GM18951 (cell line): ENCODE results near the gene FAM20C.
"Not testable (repeated sequence)": the region's sequence is repeated elsewhere in the genome, so short reads cannot be mapped to it uniquely, and the experiment has no call there.

ENCODE experiments used
- POLR2A ChIP-seq: IDR thresholded peaks from 4 replicates; pipeline ENCODE4 v1.6.1; 2011; ENCODE audit warnings: mild to moderate bottlenecking; ENCODE audit not compliant: insufficient read length, insufficient read depth; ENCODE audit errors: extremely low read depth
- in situ Hi-C: fragments of 300-500 bp; cut with MboI; formaldehyde crosslinking; loops from one replicate; pipeline ENCODE4 v1.12.0; 2022; ENCODE audit warnings: low sequenced_read_pairs, mixed read lengths, inconsistent platforms; ENCODE audit not compliant: unreplicated experiment

FAM20C gene

DNA sequence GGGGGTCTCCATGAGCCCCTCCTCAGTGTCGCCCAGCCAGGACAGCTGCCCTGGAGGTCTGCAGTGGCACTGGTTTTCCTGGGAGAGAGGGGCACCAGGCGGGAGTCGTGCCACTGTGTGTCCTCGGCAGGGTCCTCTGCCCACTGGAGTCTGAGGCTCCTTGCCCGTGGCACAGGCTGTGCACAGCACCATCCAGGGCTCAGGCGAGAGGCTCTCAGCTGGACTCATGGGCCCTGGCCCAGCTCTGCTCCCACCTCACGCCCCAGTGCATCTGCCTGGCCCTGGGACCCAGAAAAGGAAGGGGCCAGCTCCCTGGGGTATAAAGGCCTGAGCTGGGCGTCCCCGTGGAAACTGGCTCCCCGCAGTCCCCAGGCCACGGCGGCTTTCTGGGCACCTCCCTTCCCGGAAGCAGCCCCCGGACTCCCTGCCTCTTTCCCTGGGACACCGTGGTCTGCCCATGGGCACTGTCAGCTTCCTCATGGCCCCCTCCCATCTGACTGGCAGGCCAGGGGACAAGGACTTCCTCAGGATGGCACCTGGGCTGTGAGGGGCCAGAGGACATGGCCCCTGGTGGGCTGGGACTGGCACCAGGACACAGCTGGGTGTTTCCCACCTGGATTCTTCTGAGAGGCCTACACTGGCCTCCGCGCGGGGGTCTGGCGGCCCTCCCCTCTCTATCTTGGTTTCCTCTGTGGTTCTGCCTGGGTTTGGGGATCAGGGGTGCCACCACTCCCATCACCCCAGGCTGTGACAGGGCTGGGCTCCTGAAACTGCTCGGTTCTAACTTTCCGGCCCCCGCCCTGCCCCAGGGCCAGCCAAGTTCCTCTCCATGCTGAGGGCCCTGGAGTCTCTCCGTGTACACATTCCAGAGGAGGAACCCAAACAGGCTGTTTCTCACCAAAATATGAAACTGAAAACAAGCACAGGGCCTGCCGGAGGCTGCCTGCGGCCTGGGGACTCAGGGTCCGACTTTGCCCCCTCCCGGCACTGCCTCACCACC, 103.1 kb downstream of the FAM20C start:
- in situ Hi-C loops, result no loop called here
- TF ChIP-seq POLR2A, result no peak

DNA sequence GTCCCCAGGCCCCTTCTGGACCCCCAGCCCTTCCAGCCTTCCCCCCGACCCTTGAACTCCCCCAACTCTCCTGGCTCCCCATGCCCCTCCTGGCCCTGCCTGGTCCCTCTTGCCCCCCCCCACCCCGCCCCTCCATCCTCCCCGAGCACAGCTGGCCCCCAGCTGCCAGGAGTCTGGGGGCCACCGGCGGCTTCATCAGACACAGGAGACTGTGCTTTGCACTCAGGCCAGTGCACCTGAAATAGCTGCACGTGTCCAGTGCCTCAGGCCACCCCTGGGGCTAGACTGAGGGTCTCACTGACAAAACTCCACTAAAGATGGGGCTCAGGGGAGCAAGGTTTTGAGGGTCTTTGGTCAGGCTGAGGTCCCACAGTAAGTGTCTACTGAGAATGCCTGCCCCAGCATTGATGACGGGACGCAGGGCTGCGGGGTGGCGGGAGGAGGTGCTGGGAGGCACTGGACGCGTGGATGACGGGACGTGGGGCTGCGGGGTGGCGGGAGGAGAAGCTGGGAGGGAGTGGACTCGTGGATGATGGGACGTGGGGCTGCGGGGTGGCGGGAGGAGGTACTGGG, 104.1 kb downstream of the FAM20C start:
- TF ChIP-seq POLR2A, result no peak
- in situ Hi-C loops, result no loop called here

DNA sequence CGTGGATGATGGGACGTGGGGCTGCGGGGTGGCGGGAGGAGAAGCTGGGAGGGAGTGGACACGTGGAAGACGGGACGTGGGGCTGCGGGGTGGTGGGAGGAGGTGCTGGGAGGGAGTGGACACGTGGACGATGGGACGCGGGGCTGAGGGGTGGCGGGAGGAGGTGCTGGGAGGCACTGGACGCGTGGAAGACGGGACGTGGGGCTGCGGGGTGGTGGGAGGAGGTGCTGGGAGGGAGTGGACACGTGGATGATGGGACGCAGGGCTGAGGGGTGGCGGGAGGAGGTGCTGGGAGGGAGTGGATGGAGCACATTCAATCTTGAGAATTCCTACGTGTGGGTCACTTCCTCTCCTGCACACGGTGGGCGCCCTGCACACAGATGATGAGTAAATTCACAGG, 104.8 kb downstream of the FAM20C start:
- in situ Hi-C loops, result not testable (repeated sequence)

DNA sequence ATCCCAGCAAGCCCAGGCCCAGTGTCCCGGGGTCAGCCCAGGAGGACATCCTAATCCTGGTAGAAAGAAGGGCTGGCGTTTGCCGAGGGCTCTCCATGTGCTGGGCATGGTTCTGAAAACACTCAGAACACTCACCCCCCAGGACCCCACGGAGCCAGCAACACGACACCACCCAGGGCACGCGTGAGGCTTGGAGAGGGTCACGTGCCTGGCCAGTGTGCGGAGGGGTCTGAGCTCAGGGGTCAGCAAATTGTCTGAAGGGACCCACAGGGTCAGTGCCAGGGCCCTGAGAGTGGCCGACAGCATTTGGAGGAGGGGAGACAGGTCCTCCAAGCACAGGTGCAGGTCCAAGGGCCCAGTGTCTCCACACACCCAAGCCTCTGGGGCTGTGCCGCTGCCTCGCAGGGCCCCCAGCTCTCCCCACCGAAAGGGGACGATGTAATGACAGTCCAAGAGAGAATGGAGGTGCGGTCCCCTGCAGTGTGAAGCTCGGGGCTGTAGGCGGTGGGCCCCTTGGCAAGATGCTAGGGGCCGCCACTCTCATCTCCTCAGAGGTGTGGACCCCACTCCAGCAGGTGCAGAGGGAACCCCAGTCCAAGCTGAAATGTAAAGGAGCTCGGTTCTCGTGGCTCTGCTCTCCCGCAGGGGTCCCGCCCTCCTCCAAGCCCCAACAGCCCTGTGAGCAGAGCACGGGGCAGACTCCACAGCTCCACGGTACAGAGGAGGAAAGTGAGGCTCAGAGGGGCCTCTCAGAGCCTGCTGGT, 105.4 kb downstream of the FAM20C start:
- in situ Hi-C loops, result no loop called here
- TF ChIP-seq POLR2A, result no peak

DNA sequence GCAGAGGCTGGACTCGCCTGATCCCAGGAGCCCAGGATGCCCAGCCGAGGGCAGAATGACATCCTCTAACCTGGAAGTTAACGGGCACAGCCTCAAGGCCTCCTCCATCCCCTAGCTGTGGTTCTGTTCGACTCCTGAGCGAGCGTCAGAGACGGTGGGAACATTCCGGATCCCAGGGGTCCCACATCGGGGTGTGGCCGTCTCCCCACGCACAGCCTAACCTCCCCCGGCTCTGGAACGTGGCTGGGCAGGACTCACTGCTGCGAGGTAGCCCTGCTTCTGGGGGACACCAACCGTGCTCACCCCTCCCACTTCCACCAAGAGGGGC, 106.0 kb downstream of the FAM20C start:
- TF ChIP-seq POLR2A, result no peak
- in situ Hi-C loops, result no loop called here

DNA sequence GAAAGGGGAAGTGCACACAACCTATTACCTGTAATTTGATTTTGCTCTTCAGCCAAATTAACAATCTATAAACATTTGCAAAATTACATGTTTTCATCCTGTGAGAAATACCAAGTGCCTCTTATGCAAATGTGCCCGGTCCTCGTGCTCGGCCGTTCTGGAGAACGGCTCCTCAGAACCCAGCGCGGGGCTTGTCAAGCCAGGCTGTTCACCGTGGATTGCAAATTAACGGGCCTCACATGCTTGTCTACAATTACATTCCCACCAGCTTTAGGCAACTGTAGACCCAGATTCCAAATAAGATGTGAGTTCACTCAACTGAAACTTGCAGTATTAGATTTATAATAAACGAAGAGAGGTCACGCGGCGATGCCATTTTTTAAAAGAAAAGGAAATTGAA, 106.4 kb downstream of the FAM20C start:
- TF ChIP-seq POLR2A, result no peak
- in situ Hi-C loops, result no loop called here

DNA sequence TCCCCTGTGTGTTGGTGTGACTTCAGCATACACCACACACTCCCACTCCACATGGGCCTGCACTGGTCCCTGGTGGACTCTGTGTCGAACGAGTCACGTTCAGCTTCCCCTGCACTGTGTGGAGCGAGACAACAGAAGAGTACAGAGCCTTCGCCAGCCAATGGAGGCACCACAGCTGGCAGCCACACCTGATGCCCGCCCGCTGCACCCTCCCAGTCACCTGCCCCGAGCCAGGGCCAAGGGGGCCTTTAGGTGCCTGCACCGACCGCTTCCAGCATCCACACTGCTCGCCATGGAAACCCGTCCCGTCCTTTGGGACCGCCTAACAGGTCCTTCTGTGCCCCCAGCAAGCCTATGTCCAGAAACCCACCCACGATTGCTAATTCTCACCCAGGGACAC, 106.8 kb downstream of the FAM20C start:
- TF ChIP-seq POLR2A, result no peak
- in situ Hi-C loops, result no loop called here

DNA sequence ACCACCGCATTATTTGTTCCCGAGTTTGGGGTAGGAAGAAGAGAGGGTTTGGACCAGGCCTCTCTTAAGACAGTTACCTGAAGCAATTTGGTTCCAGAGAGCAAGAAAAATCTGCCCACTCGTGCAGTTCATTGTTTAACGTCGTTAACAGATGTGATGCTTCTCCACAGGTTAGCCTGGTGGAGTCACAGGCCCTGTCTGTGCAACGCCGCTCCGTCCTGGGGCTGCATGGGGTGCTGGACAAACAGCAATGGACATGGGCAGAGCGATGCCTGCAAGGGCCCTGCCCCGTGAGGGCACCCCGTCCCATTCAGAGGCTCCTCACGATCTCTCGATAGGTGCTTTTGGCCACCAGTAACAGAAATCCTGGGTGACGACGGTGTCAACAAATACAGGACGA, 107.3 kb downstream of the FAM20C start:
- no peak for TF ChIP-seq POLR2A
- in situ Hi-C loops, result no loop called here

DNA sequence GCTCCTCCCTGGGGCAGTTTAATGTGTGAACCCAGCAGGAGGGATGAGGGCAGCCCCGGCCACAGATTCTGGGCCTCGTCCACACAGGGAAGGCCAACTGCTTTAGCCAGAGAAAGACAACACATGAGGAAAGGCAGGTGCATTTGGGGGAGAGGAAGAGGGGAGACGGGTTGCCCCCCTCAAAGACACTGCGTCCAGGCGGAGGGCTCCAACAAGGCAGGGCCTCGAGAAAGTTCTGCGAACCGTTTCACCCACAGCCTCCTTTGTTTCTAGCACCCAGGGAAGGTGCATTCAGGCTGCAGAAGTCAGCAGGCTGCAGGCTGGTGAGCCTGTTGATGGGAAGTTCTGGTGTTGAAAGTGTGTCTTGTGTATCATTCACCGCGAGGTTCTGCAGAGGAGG, 107.7 kb downstream of the FAM20C start:
- in situ Hi-C loops, result no loop called here
- no peak for TF ChIP-seq POLR2A

DNA sequence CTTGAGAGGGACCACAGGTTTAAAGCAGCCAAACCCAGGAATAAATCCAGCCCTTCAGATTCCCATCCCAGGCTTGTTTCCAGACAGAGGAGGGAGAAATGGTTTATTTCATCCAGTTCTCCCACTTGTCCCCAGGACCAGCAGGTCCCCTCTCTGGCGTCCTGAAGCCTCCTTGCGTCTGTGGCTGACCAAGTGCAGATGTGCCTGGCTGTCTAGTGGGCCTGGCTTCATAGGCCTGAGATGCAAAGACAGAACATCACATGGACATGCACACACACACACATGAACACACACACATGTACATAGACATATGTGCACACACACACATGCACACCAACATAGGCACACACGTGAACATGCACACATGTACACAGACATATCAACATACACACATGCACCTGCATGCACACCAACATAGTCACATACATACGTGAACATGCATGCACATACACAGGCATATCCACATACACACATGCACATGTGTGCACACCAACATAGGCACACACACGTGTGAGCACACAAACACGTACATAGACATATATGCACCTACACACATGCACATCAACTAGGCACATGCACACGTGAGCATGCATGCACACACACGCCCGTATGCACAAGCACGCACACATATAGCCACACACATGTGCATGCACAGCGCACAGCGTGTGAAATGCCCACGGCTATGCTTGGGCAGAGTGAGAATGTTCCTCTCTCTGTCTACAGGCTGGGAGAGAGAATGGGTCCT, 108.3 kb downstream of the FAM20C start:
- in situ Hi-C loops, result no loop called here
- TF ChIP-seq POLR2A, result no peak

DNA sequence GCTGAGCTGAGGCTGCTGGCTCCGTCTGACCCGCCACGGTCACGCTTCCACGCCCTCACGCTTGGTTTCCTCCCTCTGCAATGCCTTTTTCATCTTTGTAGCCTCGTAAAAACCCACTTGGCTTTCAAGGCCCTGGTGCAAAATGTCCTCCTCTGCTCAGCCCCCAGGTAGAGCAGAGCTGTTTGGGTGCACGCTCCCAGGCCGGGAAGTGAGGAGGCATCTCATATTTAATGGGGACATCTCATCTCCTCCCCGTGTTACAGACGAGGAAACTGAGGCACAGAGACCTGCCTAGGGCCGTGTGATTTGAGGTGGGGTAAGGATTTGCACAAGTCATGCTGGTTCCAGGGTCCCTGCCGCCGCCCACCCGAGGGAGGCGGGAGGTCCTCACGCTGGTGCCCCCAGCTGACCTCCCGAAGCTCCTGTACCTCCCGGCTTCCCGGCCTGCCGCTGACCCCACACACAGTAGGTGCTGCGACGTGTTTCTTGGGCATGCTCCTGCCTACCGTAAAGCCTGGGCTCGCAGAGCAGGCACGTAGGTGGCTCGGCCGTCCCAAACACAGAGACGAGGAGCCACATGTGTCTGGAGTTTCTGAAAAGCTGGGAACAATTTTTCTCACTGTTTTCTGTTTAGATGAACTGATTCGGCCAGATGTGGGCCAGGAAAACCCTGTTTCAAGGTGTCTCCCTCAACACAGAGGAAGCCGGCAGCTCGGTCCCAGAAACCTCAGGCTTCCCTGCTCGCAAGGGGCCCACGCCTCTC, 109.1 kb downstream of the FAM20C start:
- TF ChIP-seq POLR2A, result no peak
- in situ Hi-C loops, result no loop called here

DNA sequence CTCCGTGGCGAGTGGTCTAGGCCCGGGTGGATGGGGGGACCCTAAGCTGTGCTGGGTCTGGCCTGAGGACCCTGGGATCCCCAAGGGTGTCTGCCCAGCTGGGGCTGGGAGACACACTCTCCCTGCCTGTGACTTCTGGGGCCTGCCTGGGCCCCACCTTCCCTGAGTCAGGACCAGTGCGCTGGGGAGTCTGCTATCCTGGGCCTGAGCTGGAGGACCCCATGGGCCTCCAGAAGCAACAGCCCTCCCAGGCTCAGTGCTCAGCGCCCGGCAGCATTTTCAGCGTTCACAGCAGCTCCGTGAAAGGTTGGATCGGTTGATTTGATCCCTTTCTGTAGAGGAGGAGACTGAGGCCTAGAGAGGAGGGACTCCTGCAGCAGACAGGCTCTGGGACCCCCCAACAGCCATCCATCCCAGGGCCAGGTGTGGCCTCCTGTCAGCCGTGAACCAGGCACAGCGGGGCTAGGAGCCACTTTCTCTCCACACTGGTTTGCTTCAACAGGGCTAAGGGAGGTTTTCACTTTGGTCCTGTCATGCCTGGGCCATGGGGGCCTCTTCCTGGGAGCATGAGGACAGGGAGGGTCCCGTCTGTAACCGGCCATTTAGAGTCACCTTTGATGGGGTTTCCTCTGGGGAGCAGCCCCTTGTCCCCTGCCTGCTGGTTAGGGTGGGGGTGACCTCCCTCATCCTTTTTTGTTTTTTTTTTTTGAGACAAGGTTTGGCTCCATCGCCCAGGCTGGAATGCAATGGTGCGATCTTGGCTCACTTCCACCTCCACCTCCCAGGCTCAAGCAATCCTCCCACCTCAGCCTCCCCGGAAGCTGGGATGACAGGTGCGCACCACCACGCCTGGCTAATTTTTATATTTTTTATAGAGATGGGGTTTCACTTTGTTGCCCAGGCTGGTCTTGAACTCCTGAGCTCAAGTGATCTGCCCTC, 110.0 kb downstream of the FAM20C start:
- no peak for TF ChIP-seq POLR2A
- in situ Hi-C loops, result no loop called here

DNA sequence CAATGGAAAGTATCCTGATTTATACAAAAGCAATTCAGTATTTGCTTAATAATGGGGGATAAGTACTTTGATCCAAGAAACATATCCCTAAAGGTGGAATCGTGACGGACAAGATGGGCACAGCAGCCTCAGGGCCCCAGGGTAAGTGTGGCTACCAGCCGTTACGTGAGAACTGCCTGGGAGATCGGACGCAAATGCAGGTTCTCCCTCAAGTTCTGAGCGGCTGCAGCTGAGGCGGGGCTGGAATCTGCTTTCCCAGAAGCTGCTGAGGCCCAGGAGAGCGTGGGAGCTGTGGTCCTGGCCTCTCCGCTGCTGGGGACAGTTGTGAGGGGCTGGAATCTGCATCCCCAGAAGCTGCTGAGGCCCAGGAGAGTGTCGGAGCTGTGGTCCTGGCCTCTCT, 111.1 kb downstream of the FAM20C start:
- no peak for TF ChIP-seq POLR2A
- in situ Hi-C loops, result no loop called here
